Loucy (cell line): Measurements from ENCODE around the gene PLK3.

Source experiments
- EZH2phosphoT487 ChIP-seq: fragments of 200-600 bp; IDR thresholded peaks from 2 replicates; pipeline ENCODE4 v1.6.1; 2018; ENCODE audit warnings: antibody characterized with exemption, mild to moderate bottlenecking, moderate library complexity, borderline replicate concordance
- TF ChIP-seq, protein P1 (sequence below): fragments of 200-600 bp; sonication (generic); conservative IDR thresholded peaks from 2 replicates; pipeline ENCODE4 v1.5.1; 2014; ENCODE audit warnings: mild to moderate bottlenecking, antibody characterized with exemption, low read length

DNA sequence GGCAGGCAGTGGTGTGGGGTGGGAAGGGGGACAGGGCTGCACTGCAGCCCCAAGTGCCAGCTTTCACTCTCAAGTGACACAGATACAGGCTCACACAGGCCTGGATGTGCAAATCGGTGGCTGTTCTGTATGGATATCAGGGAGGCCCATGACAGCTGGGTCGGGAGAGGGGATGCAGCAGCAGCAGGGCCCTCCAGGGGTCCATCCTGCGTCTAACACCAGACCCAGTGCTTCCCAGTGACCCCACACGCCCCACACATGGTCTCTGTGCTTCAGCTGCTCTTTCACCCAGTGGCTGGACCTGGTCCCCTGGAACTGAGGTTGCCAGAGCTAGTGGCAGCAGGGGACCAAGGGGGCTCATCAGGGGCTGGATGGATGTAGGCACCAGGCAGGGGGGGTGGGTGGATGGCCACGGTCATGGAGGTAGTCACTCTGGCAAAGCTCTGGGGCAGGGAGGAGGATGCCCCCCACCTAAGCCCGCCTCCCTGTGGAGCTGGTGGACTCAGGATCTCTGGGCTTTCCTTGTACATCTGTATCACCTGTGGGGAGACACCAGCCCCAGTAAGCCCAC lies 22.0 kb downstream of the PLK3 start:
- TF ChIP-seq, protein P1, sequence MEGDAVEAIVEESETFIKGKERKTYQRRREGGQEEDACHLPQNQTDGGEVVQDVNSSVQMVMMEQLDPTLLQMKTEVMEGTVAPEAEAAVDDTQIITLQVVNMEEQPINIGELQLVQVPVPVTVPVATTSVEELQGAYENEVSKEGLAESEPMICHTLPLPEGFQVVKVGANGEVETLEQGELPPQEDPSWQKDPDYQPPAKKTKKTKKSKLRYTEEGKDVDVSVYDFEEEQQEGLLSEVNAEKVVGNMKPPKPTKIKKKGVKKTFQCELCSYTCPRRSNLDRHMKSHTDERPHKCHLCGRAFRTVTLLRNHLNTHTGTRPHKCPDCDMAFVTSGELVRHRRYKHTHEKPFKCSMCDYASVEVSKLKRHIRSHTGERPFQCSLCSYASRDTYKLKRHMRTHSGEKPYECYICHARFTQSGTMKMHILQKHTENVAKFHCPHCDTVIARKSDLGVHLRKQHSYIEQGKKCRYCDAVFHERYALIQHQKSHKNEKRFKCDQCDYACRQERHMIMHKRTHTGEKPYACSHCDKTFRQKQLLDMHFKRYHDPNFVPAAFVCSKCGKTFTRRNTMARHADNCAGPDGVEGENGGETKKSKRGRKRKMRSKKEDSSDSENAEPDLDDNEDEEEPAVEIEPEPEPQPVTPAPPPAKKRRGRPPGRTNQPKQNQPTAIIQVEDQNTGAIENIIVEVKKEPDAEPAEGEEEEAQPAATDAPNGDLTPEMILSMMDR: no peak
- no peak for TF ChIP-seq EZH2phosphoT487
